Sciatic nerve (tissue), 2 donors: ENCODE results near the gene GATAD1. TPM values are rescaled to one million over a fixed set of nuclear protein-coding genes. Genes with fewer than 3 reads are reported as not detected.
"Not testable (repeated sequence)": the region's sequence is repeated elsewhere in the genome, so short reads cannot be mapped to it uniquely, and the experiment has no call there.

Source experiments
- ATAC-seq: fragments of 200-7000 bp; cut with Tn5 transposase; one replicate; pipeline ENCODE4 v1.9.1; 2020; ENCODE audit warnings: mild to moderate bottlenecking, moderate library complexity
- DNase-seq: peaks from one replicate; pipeline ENCODE4 v3.0.0-alpha.2; 2020; ENCODE audit warnings: low spot score
- intact Hi-C: fragments of 100-400 bp; cut with DNase I; formaldehyde crosslinking; loops from one replicate; pipeline ENCODE4 v1.14.2; 2022
- total RNA-seq: library from RNA; stranded (reverse); fragmentation: NEBNext Ultra II Directional; extraction: Animal tissue kit (Norgen Biotek cat#: 25700); gene quantifications from one replicate; pipeline ENCODE4 v1.2.1, GENCODE V29; 2021
- donor health status: DM: no; HTN: no; CAD: no.
- donor health status: DM: no; HTN: no; CAD: no.

The GATAD1 gene
- total RNA-seq, 1 donor from 2014 or later, result 52.0 TPM

DNA sequence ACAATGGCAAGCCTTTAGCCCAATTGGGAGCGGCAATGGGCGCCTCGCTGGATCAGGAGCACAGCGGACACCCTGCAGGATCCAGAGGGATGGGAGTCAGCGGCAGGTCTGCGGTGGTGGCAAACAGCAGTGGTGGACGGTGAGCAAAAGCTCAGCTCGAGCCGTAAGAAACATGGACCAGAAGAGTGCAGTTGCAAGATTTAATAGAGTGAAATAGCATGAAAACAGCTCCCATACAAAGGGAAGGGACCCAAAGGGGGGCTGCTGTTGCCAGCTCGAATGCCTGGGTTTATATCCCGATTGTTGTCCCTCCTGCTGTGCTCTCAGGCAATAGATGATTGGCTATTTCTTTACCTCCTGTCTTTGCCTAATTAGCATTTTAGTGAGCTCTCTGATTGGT lies 30.4 kb downstream of the GATAD1 start, which contains the start of gene ERVW-1:
ERVW-1 (minus strand) TSS at position 266 of the 400 bp plus-strand sequence. CDS start 7,565 bp downstream, outside the sequence.
- DNase-seq, ATAC-seq, intact Hi-C loops: not testable (repeated sequence)

DNA sequence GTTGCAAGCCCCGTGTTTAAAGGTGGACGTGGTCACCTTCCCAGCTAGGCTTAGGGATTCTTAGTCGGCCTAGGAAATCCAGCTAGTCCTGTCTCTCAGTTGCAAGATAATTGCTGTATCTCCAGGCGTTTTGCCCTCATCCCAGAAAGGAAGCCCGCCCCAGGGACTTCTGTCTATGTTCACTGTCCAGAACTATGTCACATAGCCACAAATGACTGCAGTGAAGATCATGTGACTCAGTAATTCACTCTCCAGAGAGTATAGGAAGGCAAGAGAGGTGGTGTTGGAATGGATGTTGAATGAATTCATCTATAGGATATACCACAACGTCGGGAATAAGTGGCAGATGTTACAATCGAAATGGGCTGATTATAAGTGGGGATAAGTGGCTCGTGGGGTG lies 30.8 kb downstream of the GATAD1 start:
- DNase-seq (no peak), ATAC-seq (no peak)
- intact Hi-C loops, result no loop called here

DNA sequence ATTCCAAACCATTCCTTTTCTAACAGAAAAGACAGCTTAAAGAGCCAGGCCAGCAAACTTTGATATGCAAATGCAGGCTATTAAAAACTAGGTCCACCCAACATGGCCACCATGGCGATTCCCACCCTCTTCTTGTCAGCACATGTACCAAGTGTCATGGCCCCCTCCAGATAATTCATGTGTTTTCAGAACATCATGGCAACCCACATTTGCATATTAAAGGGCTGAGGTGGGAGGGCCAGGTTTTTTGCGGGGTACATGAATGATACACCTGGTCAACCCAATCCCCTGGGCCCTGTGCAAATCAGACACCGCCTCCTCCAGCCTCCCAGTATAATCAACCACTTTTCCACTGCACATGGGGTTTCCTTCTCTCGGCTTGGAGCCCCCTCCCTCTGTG lies 31.4 kb downstream of the GATAD1 start:
- no peak for DNase-seq
- no peak for ATAC-seq
- intact Hi-C loops, result no loop called here

DNA sequence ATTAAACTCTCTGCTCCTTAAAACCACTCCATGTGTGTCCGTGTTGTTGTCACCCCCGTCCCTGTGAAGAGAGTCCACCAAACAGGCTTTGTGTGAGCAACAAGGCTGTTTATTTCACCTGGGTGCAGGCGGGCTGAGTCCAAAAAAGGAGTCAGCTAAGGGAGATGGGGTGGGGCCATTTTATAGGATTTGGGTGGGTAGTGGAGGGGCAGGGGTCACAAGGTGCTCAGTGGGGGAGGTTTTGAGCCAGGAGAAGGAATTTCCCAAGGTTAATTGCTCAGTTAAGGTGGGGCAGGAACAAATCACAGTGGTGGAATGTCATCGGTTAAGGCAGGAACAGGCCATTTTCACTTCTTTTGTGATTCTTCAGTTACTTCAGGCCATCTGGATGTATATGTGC lies 31.9 kb downstream of the GATAD1 start:
- DNase-seq, intact Hi-C loops: not testable (repeated sequence)

DNA sequence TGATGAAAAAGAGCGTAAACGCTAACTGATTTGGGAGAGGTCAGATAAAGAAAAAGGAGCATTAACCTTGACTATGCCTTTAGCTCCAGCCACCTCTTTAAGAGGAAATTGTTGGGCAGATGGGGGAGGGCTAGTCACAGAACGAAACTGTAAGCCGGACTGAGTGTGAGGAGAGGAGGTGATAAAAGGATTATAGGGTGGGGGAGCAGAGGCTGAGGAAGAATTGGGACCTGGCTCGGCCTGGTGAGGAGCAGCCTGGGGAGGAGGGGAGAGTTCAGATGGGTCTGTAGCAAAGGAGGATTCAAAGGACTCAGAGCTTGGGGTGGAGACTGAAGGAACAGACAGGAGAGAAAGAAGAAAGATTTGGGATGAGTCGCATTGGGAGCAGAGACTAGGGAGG lies 36.3 kb downstream of the GATAD1 start:
- ATAC-seq, intact Hi-C loops, DNase-seq: not testable (repeated sequence)

More for the DNA sequence above, 31.9 kb downstream of the GATAD1 start:
- not testable (repeated sequence) for ATAC-seq

DNA sequence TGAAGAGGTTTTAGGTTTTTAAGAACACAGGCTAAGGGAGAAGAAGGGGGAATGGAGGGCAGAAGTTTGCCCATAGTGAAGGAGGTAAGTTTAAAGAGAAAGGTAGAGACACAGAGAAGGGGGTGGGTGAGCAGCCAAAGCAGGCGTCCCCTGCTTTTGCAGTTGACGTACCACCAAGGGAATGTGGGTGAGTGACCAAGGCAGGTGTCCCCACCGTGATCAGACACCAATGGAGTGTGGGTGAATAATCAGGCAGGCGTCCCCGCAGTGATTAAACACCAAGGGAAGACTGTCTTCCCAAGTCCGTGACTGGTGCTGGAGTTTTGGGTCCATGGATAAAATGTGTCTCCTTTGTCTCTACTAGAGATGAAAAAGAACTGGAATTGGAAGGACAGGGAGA lies 36.9 kb downstream of the GATAD1 start:
- ATAC-seq, intact Hi-C loops, DNase-seq: not testable (repeated sequence)

DNA sequence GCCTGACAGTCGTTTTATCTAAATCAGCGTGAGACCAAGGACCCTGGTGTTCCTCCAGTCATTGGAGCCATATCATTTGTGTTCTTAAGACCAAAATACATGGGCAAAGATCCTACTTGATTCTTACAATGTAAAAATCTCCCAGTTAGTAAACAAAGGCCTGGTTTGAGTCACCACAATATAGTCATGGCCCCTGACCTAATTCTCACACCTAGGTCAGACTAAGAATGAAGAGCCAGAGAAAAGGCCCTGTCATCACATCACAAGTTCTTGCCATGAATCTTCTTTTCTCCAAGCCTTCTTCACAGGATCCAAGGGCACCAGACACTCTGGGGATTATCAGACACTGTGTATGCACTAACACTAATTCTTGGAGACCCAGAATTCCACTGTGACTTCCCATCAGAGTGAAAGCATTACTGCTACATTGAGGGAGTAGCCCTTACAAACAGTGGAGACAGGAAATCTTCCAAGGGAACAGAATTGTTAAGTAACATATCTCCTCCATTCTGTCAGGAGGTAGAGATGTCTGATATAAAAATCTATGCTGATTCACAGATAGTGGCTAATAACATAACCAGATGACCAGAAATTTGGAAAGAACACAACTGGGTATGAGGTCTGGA lies 38.1 kb downstream of the GATAD1 start:
- DNase-seq (no peak), ATAC-seq (no peak)
- intact Hi-C loops, result no loop called here

DNA sequence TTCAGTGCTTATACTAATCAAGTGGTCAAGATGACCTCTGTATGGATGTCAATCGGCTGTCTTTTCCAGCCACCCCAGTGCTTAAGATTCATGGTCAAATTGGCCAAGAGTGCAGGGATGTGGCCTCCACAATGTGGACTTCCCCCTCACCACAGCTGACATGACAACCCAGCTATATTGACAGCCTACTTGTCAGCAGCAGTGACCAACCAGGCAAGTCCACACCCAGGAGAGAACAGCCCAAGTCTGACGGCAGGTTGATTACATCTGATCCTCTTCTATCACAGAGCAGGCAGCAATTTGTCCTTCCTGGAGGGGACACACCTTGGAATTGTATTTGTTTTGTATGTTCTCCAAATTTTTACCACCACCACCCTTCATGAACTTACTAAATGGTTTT lies 38.7 kb downstream of the GATAD1 start:
- ATAC-seq, result no peak
- intact Hi-C loops, result no loop called here
- DNase-seq, result no peak

DNA sequence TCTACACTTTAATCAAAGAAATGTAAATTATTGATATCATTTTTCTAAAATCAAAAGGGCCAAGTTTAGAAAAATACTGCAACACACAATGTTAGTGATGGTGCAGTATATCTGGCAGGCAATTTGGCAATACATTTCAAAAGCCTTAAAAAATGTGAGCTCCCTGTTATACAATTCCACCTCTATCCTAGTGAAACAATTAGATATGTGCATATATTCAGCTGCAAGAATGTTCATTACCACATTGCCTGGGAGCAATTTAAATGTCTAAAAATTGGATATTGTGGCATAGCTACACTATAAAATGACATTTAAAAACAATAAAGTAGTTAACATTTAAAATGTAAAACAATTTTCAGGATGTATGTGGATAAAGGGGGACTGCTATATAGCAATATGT lies 40.5 kb downstream of the GATAD1 start:
- intact Hi-C loops, result no loop called here
- no peak for ATAC-seq
- no peak for DNase-seq

DNA sequence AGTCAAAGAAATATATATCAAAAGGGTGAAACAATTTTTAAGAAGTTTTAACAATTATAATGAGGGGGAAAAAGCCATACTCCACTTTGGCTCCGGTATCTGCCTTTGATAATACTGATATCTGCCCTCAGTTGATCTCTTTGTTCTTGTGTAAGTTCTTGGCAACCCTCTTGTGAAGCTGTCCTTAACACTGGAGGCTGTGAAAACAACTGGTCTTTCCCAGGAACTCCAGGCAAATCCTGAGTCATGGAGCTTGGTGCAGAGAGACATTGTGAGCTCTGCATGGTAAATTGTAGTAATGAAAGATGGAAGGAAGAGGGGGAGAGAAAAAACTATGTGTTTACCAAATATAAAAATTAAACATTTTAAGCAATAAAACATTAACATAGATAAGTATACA lies 42.4 kb downstream of the GATAD1 start:
- DNase-seq (no peak), ATAC-seq (no peak)
- intact Hi-C loops, result no loop called here

DNA sequence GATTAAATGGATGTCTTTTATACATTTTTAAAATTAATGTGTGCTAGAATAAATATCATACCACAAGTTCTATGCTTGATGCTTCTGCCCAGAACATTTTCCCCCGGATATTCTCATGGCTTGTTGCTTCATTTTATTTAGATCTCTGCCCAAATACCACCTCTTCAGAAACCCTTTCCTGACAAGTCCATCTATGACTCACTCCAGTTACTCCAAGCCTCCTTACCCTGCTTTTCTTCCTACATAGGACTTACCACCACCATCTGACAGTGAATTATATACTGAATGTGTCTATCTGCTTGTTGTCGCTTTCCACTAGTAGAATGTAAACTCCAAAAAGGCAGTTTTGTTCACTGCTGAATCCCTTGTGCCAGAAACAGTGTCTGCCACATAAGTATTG lies 49.6 kb downstream of the GATAD1 start:
- no peak for ATAC-seq
- DNase-seq, result no peak
- intact Hi-C loops, result no loop called here

DNA sequence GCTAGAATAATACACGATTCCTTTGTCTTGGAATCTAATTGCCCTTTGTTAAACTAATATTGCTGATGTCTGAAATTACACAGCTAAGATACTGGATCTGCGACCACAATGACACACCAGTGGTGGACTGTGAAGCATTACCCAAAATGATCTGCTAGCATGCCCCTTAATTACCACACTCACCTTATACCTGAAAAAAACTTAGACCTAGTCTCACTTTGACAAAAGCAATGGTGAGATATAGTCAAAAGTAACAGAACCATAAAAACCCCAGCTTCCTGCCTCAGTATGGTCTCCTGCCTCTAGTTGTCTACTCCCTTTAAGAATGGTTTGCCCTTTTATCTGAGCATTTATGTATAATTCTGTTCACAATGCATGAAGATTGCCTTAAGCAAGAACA lies 51.3 kb downstream of the GATAD1 start:
- DNase-seq (no peak), ATAC-seq (no peak)
- intact Hi-C loops, result no loop called here

DNA sequence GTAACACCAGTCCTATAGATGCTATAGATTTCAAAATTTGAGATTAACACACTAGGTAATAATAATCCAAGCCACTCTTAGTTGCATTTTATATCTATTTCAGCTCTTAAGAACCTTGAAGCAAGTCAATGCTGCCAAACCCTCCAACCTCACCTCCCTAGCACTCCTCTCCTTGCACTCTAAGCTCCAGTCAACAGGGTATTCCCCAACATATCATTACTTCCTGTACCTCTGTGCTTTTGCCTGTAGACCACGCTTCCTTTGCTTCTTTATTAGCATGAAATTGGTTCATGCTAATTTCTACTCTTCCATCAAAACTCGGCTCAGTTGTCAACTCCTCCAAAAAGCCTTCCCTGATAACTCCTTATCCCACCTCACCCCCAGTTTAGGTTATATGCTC lies 56.5 kb downstream of the GATAD1 start:
- intact Hi-C loops, result no loop called here
- ATAC-seq, result no peak
- no peak for DNase-seq

DNA sequence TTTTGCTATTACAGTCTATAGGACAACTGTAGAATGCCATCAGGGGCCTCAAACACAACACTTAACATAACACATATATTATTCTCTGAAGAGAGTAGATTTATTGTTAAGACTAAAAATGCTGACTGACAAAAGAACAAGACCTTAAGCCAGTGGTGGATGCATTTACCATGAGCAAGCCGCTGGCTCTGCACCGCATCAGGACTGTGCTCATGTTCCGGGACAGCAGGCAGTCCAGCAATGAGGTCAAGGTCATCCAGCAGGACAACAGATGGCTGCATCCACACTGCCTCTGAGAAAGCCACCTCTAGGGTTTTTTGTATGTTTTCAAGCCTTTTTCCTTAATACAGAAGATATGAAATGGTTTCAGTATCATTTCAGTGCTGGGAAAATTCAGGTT lies 57.3 kb downstream of the GATAD1 start:
- DNase-seq (no peak), ATAC-seq (no peak)
- intact Hi-C loops, result no loop called here

DNA sequence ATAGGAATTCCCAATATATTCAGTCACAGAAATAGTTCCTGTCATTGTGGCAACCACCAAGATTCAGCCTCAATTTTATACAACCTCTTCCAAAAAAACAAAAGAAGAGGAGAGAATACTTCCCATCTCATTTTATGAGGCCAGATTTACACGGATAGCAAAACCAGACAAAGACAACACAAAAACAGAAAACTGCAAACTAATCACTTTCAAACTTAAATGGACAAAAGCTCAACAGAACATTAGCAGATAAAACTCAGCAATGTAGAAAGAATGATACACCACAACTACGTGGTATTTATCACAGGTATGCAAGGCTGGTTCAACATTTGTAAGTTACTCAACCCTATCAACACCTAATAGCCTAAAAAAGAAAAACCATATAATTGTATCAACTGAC lies 59.1 kb downstream of the GATAD1 start:
- intact Hi-C loops, result no loop called here
- ATAC-seq (no peak), DNase-seq (no peak)

DNA sequence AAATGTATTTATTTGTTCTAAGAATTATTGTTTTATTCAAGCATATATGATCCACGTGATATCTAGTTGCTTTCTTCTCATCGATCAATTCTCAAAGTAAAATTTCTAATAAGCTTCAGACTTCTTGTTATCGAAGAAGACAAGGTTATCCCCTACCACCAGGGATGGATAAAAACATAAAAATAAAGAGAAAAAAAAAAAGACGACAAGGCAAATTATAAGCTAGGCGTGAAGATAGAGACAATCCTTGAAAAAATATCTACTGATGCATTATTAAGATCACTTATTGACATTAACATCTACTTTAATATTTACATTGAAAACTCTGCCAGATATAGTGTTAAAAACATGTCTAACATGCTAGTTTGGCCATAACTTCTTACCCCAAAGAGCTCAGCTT lies 61.7 kb downstream of the GATAD1 start:
- intact Hi-C loops, result no loop called here
- no peak for ATAC-seq
- DNase-seq, result no peak

Other genes with a start within 250 kb of the GATAD1 start
- 54.3 TPM for gene KRIT1, start 201.6 kb upstream of the GATAD1 start, total RNA-seq
- 76.8 TPM for gene ANKIB1, start 201.5 kb upstream of the GATAD1 start, total RNA-seq
- gene ERVW-1, start 30.5 kb downstream of the GATAD1 start, total RNA-seq, result 0.22 TPM
- gene PEX1, start 81.0 kb downstream of the GATAD1 start, total RNA-seq, result 22.3 TPM
- 14.1 TPM for gene RBM48, start 81.3 kb downstream of the GATAD1 start, total RNA-seq
- gene FAM133B, start 142.9 kb downstream of the GATAD1 start, total RNA-seq, result 32.1 TPM